Measurements from ENCODE around the gene BAZ2B. TPM values are rescaled to one million over a fixed set of nuclear protein-coding genes. Genes with fewer than 3 reads are reported as not detected.
"Not testable (repeated sequence)": the region's sequence is repeated elsewhere in the genome, so short reads cannot be mapped to it uniquely, and the experiment has no call there.

BAZ2B gene
- total RNA-seq, 1 experiment from 2014 or later = 47.6 TPM

- no peaks in the 10 kb centered on the region for H3K9me3 ChIP-seq (ENCODE audit: low read depth, low read length, poor library complexity, severe bottlenecking)
- no peak for DNase-seq (ENCODE audit: low spot score)
- no peaks in the 10 kb centered on the region for H3K27me3 ChIP-seq (replicated peaks; ENCODE audit: insufficient read depth, low read depth, low read length, poor library complexity)
- ChIA-PET CTCF (no interaction called here), POLR2A (ENCODE audit: low non-redundant PET) (no interaction called here)
- no peak overlapping the region for H3K4me3 ChIP-seq (ENCODE audit: low read depth, low read length, poor library complexity, severe bottlenecking)
- TF ChIP-seq, protein P1, sequence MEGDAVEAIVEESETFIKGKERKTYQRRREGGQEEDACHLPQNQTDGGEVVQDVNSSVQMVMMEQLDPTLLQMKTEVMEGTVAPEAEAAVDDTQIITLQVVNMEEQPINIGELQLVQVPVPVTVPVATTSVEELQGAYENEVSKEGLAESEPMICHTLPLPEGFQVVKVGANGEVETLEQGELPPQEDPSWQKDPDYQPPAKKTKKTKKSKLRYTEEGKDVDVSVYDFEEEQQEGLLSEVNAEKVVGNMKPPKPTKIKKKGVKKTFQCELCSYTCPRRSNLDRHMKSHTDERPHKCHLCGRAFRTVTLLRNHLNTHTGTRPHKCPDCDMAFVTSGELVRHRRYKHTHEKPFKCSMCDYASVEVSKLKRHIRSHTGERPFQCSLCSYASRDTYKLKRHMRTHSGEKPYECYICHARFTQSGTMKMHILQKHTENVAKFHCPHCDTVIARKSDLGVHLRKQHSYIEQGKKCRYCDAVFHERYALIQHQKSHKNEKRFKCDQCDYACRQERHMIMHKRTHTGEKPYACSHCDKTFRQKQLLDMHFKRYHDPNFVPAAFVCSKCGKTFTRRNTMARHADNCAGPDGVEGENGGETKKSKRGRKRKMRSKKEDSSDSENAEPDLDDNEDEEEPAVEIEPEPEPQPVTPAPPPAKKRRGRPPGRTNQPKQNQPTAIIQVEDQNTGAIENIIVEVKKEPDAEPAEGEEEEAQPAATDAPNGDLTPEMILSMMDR (conservative IDR thresholded peaks at IDR 0.05; ENCODE audit: low read depth, low read length) = no peak
- no peak for TF ChIP-seq EZH2 (IDR thresholded peaks at IDR 0.05; ENCODE audit: borderline replicate concordance, low read depth, low read length, poor library complexity, severe bottlenecking)
- peaks cover 7% of the 10 kb centered on the region for H3K36me3 ChIP-seq (ENCODE audit: insufficient read depth, low read length, poor library complexity, severe bottlenecking)
- H3K27ac ChIP-seq (ENCODE audit: low read depth, low read length, poor library complexity, severe bottlenecking) = no peak overlapping the region
- H3K4me1 ChIP-seq (ENCODE audit: insufficient read depth, low read length, poor library complexity, severe bottlenecking) = no peaks in the 10 kb centered on the region
- intact Hi-C loops (cut with micrococcal nuclease; ENCODE audit: unreplicated experiment) = no loop called here
- BruUV-seq (replicated peaks) = no TSS peak
Measured at GRCh38 chr2:159410276-159410675, 206.1 kb downstream of the BAZ2B start.

GRCh38 chr2:159409116-159409800, 207.1 kb downstream of the BAZ2B start:
- TF ChIP-seq, protein P1 (conservative IDR thresholded peaks at IDR 0.05; ENCODE audit: low read depth, low read length) = no peak
- no peak for TF ChIP-seq EZH2 (IDR thresholded peaks at IDR 0.05; ENCODE audit: borderline replicate concordance, low read depth, low read length, poor library complexity, severe bottlenecking)
- no peak overlapping the region for H3K27ac ChIP-seq (ENCODE audit: low read depth, low read length, poor library complexity, severe bottlenecking)
- POLR2A ChIA-PET (ENCODE audit: low non-redundant PET) = no interaction called here
- H3K36me3 ChIP-seq (ENCODE audit: insufficient read depth, low read length, poor library complexity, severe bottlenecking) = peaks cover 7% of the 10 kb centered on the region
- CTCF ChIA-PET = no interaction called here
- H3K27me3 ChIP-seq (replicated peaks; ENCODE audit: insufficient read depth, low read depth, low read length, poor library complexity) = no peaks in the 10 kb centered on the region
- H3K4me1 ChIP-seq (ENCODE audit: insufficient read depth, low read length, poor library complexity, severe bottlenecking) = no peaks in the 10 kb centered on the region
- intact Hi-C loops (cut with micrococcal nuclease; ENCODE audit: unreplicated experiment) = no loop called here
- DNase-seq (ENCODE audit: low spot score) = no peak
- BruUV-seq (replicated peaks) = no TSS peak
- no peaks in the 10 kb centered on the region for H3K9me3 ChIP-seq (ENCODE audit: low read depth, low read length, poor library complexity, severe bottlenecking)
- no peak overlapping the region for H3K4me3 ChIP-seq (ENCODE audit: low read depth, low read length, poor library complexity, severe bottlenecking)

DNA sequence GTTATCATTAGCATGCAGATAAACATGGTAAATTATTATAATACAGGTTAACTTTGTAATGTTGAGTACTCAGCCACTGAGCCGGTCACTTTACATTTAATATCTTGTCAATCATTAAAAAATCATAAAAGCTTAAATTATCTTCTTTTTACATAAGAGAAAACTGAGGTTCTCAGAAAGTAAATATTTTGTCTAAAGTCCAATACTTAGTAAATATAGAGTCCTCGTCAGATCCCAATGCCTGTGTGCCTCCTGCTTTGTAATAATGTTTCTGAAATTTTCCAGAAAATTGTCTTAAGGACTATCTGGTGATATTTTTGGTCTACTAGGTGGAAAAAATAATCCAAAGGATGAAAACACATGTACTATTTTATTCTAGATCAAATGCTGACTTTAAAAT, 213.6 kb downstream of the BAZ2B start:
- BruUV-seq (replicated peaks) = no TSS peak
- Histone ChIP-seq H3K9me3 (ENCODE audit: low read depth, low read length, poor library complexity, severe bottlenecking) (no peaks in the 10 kb centered on the region), H3K27me3 (replicated peaks; ENCODE audit: insufficient read depth, low read depth, low read length, poor library complexity) (no peaks in the 10 kb centered on the region), H3K4me3 (ENCODE audit: low read depth, low read length, poor library complexity, severe bottlenecking) (no peak overlapping the region), H3K4me1 (ENCODE audit: insufficient read depth, low read length, poor library complexity, severe bottlenecking) (peaks cover 11% of the 10 kb centered on the region), H3K27ac (ENCODE audit: low read depth, low read length, poor library complexity, severe bottlenecking) (no peak overlapping the region), H3K36me3 (ENCODE audit: insufficient read depth, low read length, poor library complexity, severe bottlenecking) (no peaks in the 10 kb centered on the region)
- TF ChIP-seq, protein P1 (conservative IDR thresholded peaks at IDR 0.05; ENCODE audit: low read depth, low read length) = no peak
- no peak for TF ChIP-seq EZH2 (IDR thresholded peaks at IDR 0.05; ENCODE audit: borderline replicate concordance, low read depth, low read length, poor library complexity, severe bottlenecking)
- no peak for DNase-seq (ENCODE audit: low spot score)
- ChIA-PET POLR2A (ENCODE audit: low non-redundant PET) (no interaction called here), CTCF (no interaction called here)
- intact Hi-C loops (cut with micrococcal nuclease; ENCODE audit: unreplicated experiment) = no loop called here

GRCh38 chr2:159402160-159402559, 214.2 kb downstream of the BAZ2B start:
- POLR2A ChIA-PET (ENCODE audit: low non-redundant PET); CTCF ChIA-PET; H3K4me3 ChIP-seq (ENCODE audit: low read depth, low read length, poor library complexity, severe bottlenecking); intact Hi-C loops (cut with micrococcal nuclease; ENCODE audit: unreplicated experiment); H3K36me3 ChIP-seq (ENCODE audit: insufficient read depth, low read length, poor library complexity, severe bottlenecking); BruUV-seq (replicated peaks); DNase-seq (ENCODE audit: low spot score); H3K27ac ChIP-seq (ENCODE audit: low read depth, low read length, poor library complexity, severe bottlenecking); H3K9me3 ChIP-seq (ENCODE audit: low read depth, low read length, poor library complexity, severe bottlenecking); H3K27me3 ChIP-seq (replicated peaks; ENCODE audit: insufficient read depth, low read depth, low read length, poor library complexity): not testable (repeated sequence)
- H3K4me1 ChIP-seq (ENCODE audit: insufficient read depth, low read length, poor library complexity, severe bottlenecking) = peaks cover 11% of the 10 kb centered on the region
